ENCODE measurements around the gene UNC119.

DNA sequence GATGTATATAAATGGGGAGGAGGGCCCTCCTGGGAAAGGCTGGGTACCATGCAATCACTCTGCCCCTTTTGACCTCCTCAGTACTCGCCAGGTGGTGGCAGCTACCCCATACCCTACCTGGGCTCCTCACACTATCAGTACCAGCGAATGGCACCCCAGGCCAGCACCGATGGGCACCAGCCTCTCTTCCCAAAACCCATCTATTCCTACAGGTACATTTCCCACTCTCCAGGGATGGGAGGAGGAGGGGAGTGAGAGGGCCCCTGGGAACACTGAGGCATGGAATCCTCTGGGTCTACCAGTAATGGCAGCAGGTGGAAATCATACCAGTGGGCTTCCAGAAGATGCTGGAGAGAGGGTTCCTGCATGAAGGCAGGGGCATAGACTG lies 23.4 kb downstream of the UNC119 start:
- TF ChIP-seq, protein P1, sequence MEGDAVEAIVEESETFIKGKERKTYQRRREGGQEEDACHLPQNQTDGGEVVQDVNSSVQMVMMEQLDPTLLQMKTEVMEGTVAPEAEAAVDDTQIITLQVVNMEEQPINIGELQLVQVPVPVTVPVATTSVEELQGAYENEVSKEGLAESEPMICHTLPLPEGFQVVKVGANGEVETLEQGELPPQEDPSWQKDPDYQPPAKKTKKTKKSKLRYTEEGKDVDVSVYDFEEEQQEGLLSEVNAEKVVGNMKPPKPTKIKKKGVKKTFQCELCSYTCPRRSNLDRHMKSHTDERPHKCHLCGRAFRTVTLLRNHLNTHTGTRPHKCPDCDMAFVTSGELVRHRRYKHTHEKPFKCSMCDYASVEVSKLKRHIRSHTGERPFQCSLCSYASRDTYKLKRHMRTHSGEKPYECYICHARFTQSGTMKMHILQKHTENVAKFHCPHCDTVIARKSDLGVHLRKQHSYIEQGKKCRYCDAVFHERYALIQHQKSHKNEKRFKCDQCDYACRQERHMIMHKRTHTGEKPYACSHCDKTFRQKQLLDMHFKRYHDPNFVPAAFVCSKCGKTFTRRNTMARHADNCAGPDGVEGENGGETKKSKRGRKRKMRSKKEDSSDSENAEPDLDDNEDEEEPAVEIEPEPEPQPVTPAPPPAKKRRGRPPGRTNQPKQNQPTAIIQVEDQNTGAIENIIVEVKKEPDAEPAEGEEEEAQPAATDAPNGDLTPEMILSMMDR (IDR thresholded peaks at IDR 0.05), result no peak
- TF ChIP-seq POLR2A (IDR thresholded peaks at IDR 0.05; ENCODE audit: low read depth), result no peak
- no peak for TF ChIP-seq POLR2AphosphoS5 (IDR thresholded peaks at IDR 0.05)
